Measurements from ENCODE around the gene HLA-DPB1.

HLA-DPB1 gene

DNA sequence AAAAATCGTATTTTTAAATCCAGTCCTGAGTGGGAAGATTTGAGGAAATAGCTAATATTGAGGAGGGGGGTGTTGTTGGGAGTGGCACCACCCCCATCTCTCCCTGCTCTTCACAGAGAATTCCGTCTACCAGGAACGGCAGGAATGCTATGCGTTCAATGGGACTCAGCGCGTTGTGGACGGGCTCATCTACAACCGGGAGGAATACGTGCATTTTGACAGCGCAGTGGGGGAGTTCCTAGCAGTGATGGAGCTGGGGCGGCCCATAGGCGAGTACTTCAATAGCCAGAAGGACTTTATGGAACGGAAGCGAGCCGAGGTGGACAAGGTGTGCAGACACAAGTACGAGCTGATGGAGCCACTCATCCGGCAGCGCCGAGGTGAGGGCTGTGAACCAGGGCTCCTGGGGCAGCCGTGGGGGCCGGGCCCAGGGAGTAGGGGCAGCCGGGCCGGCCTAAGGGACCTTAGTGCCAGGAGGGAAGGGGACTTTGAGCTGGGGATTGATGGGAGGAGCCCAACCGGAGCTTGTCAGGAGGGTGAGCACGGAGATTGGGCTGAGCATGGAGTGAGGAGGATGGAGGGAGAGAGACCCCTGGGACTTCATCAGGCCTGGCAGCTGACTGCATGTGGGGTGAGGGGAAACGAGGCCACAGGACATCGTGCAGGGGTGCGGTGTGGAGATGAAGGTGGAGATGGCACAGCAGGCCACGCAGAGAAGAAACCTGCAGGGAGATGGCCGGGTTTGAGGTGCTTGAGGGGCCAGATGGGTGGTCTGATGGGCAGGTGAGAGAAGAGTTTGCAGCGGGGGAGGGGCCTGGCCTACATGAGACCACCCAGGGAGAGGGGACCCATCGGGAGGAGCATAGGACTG is 41.3 kb downstream of the HLA-DPB1 start:
- TF ChIP-seq, protein P1, sequence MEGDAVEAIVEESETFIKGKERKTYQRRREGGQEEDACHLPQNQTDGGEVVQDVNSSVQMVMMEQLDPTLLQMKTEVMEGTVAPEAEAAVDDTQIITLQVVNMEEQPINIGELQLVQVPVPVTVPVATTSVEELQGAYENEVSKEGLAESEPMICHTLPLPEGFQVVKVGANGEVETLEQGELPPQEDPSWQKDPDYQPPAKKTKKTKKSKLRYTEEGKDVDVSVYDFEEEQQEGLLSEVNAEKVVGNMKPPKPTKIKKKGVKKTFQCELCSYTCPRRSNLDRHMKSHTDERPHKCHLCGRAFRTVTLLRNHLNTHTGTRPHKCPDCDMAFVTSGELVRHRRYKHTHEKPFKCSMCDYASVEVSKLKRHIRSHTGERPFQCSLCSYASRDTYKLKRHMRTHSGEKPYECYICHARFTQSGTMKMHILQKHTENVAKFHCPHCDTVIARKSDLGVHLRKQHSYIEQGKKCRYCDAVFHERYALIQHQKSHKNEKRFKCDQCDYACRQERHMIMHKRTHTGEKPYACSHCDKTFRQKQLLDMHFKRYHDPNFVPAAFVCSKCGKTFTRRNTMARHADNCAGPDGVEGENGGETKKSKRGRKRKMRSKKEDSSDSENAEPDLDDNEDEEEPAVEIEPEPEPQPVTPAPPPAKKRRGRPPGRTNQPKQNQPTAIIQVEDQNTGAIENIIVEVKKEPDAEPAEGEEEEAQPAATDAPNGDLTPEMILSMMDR (IDR thresholded peaks at IDR 0.05; ENCODE audit: low read depth, low read length, missing control alignments), result no peak
- peaks cover 33% of the 10 kb centered on the region for H3K27me3 ChIP-seq (replicated peaks)

DNA sequence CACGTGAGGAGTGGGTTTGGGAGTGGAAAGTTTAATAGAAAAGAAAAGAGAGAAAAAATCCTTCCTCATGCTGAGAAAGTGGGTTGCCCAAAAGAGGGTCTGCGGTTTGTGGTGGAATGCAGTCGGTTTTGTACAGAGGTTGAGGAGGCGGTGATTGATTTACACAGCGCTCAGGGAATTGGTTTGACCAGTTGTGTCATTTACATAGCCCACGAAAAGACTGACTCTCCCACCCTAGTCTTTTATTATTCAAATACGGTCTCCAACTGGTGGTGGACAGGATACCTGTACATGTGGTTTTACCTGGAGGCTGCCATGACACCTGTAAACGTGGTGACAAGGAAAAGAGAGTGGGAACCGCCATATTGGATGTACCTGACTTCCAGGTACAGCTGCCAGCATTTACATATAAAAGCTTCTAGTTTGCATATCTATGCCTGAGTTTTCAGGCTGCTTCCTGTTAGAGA is 42.1 kb downstream of the HLA-DPB1 start:
- H3K36me3 ChIP-seq (replicated peaks), result no peaks in the 10 kb centered on the region
- DNase-seq, result no peak
- H3K4me3 ChIP-seq (ENCODE audit: low read depth, low read length), result no peak overlapping the region
- peaks cover 33% of the 10 kb centered on the region for H3K27me3 ChIP-seq (replicated peaks)
- TF ChIP-seq, protein P1 (IDR thresholded peaks at IDR 0.05; ENCODE audit: low read depth, low read length, missing control alignments), result no peak
- H3K27ac ChIP-seq, result no peak overlapping the region
- in situ Hi-C loops (cut with HindIII; ENCODE audit: low pct_ligation_motif_present, low sequenced_read_pairs), result no loop called here

More for the DNA sequence above, 41.3 kb downstream of the HLA-DPB1 start:
- in situ Hi-C loops (cut with HindIII; ENCODE audit: low pct_ligation_motif_present, low sequenced_read_pairs), result no loop called here
- no peak overlapping the region for H3K27ac ChIP-seq
- H3K36me3 ChIP-seq (replicated peaks), result no peaks in the 10 kb centered on the region
- DNase-seq, result no peak
- H3K4me3 ChIP-seq (ENCODE audit: low read depth, low read length), result no peak overlapping the region

DNA sequence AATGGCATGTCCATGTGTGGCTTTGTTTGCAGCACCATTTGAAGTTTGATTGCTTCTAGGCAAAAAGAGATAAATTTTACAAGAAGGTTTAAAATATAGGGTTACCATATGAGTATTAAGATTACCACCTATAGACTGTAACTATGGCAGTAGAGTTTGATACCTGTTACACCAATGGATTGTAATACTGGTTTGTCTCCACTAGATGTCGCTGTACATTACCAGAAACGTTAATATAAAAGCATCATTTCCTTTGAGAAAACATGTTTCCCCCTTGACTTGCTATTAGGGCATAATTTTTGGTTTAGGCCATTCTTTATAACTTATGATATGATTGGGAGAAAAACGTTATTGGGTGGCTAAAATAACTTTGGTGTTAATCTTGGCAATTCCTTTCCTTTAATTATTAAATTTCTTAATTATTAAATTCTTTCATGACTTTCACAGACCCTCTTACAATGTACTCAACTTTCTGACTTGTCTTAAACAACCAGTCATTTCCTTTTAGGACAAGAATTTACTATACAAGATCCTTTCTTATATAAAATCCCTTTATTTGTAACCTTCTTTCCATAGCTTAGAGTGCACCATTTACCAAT is 42.8 kb downstream of the HLA-DPB1 start:
- TF ChIP-seq, protein P1 (IDR thresholded peaks at IDR 0.05; ENCODE audit: low read depth, low read length, missing control alignments), result peak; percentile 45
- Histone ChIP-seq H3K36me3 (replicated peaks) (no peaks in the 10 kb centered on the region), H3K27ac (no peak overlapping the region), H3K4me3 (ENCODE audit: low read depth, low read length) (no peak overlapping the region), H3K27me3 (replicated peaks) (peaks cover 31% of the 10 kb centered on the region)
- in situ Hi-C loops (cut with HindIII; ENCODE audit: low pct_ligation_motif_present, low sequenced_read_pairs), result no loop called here
- peak; percentile 16 for DNase-seq

DNA sequence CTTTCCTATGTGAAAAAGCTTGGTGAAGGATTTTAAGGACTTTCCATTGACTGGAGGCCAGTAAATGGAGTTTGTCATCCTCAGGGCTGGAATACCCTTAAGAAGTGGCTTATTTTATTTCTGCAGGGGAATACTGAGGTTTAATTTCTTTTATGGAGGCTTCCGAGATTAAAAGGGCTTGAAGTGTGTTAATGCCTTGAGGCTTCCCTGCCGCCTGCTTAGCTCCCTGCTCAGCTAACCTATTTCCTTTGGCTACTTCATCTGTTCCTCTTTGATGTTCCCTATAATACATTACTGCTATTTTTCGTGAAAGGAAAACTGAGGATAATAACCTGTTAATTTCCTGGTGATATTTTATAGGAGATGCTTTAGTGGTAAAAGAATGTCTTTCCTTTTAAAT is 44.2 kb downstream of the HLA-DPB1 start:
- Histone ChIP-seq H3K4me3 (ENCODE audit: low read depth, low read length) (no peak overlapping the region), H3K27ac (no peak overlapping the region), H3K27me3 (replicated peaks) (peaks cover 23% of the 10 kb centered on the region), H3K36me3 (replicated peaks) (no peaks in the 10 kb centered on the region)
- in situ Hi-C loops (cut with HindIII; ENCODE audit: low pct_ligation_motif_present, low sequenced_read_pairs), result no loop called here
- DNase-seq, result no peak
- TF ChIP-seq, protein P1 (IDR thresholded peaks at IDR 0.05; ENCODE audit: low read depth, low read length, missing control alignments), result no peak

DNA sequence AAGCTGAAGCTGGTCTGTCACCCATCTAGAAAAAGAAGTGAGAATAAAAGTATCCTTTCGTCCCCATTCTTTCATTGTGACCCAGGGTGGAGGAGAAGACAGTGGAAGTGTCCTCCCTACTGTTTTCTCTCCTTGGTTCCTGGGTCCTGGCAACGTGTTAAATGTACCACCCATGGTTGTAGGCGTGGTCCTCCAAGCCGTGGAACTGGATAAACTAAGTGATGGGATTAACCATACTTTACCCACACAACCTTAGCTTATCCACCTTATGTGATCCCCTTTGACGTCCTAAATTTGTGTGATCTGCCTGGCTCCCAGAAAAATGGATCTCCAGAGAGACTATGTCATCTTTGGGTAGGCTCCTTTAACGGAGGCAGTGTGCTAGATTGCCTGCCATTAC is 47.4 kb downstream of the HLA-DPB1 start:
- DNase-seq, result no peak
- TF ChIP-seq, protein P1 (IDR thresholded peaks at IDR 0.05; ENCODE audit: low read depth, low read length, missing control alignments), result no peak
- in situ Hi-C loops (cut with HindIII; ENCODE audit: low pct_ligation_motif_present, low sequenced_read_pairs), result no loop called here
- Histone ChIP-seq H3K27ac (no peak overlapping the region), H3K27me3 (replicated peaks) (peaks cover 6% of the 10 kb centered on the region), H3K4me3 (ENCODE audit: low read depth, low read length) (no peak overlapping the region), H3K36me3 (replicated peaks) (no peaks in the 10 kb centered on the region)

Measured in brain microvascular endothelial cell (primary cell).